K562 (cell line): ENCODE data around the gene ZBP1. TPM values are rescaled to one million over a fixed set of nuclear protein-coding genes. Genes with fewer than 3 reads are reported as not detected.

Experiments
- CREB1 ChIP-seq, 2 experiments: sonication (generic) in 1 of 2; formaldehyde crosslinking in 1 of 2; IDR thresholded peaks; 2 replicates each; pipeline versions ENCODE4 v1.6.1 to v1.8.0; 2012 to 2022; ENCODE audit warnings: inconsistent platforms in 1 of 2, mild to moderate bottlenecking in 1 of 2, missing genetic modification reagents in 1 of 2, moderate library complexity in 1 of 2
- CREBBP ChIP-seq: IDR thresholded peaks from one replicate; pipeline ENCODE4 v1.6.1; 2012; ENCODE audit warnings: low read depth, mild to moderate bottlenecking, control low read depth, inconsistent platforms, low read length
- SUPT5H ChIP-seq: fragments of 450-650 bp; IDR thresholded peaks from 2 replicates; pipeline ENCODE4 v1.6.1; 2016
- ZNF311 ChIP-seq: fragments of 250-450 bp; sonication (Bioruptor Pico); IDR thresholded peaks from 2 replicates; pipeline ENCODE4 v1.4.0; 2020; ENCODE audit warnings: mild to moderate bottlenecking, moderate library complexity
- polyA plus RNA-seq, 8 experiments: library from polyadenylated mRNA; depleted of rRNA in 4 of 8; stranded (reverse) in 5 of 8; unstranded in 3 of 8; fragments of >200 nt; fragmentation: Nextera tagmentation in 2 of 8; fragmentation: Illumina TruSeq in 1 of 8; extraction: Ambion mirVana in 2 of 8; extraction: Trizol in 1 of 8; gene quantifications; 2 replicates each; pipeline versions ENCODE4 v1.2.1 to v1.2.3, GENCODE V29; 2011 to 2014; ENCODE audit warnings: inconsistent platforms in 1 of 8, missing spikeins in 1 of 8
- total RNA-seq, 7 experiments: library from RNA; depleted of rRNA in 6 of 7; stranded (reverse); fragments of >200 nt in 6 of 7; fragmentation: Illumina TruSeq in 2 of 7; extraction: Trizol in 2 of 7; gene quantifications; 2 replicates each; pipeline versions ENCODE4 v1.2.1 to v1.2.3, GENCODE V29; 2011 to 2021; ENCODE audit warnings: low replicate concordance in 1 of 7
- TF ChIP-seq, protein P1 (sequence below): fragments of 250-450 bp; sonication (Bioruptor Pico); IDR thresholded peaks from 2 replicates; pipeline ENCODE4 v1.5.1; 2021; ENCODE audit warnings: mild to moderate bottlenecking
- TF ChIP-seq, protein P2 (sequence below): IDR thresholded peaks from 2 replicates; pipeline ENCODE4 v1.6.1; 2016; ENCODE audit warnings: missing genetic modification characterization, missing compliant biosample characterization

The ZBP1 gene
- total and polyA plus RNA-seq, 9 of the 15 experiments (the other 6 are each of a cell fraction or from before 2014, with no cell fraction given), result not detected

DNA sequence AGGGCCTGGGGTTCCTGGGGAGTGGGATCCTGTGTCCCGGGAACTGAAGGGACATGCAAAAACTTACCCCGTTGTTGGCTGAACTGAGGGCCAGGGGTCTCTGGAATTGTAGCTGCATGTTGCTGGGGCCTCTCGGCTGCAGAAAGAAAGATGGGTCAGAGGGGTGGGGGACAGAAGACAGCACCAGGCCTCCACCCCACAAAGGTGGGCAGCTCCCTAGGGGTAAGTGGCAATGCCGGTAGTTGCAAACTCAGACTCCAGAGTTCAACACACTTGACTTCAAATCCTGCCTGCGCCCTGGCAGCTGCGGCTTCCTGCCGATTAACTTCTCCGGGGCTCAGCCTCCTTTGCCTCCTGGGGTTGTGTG lies 4.8 kb downstream of the ZBP1 start (continued):
- TF ChIP-seq, protein P1, sequence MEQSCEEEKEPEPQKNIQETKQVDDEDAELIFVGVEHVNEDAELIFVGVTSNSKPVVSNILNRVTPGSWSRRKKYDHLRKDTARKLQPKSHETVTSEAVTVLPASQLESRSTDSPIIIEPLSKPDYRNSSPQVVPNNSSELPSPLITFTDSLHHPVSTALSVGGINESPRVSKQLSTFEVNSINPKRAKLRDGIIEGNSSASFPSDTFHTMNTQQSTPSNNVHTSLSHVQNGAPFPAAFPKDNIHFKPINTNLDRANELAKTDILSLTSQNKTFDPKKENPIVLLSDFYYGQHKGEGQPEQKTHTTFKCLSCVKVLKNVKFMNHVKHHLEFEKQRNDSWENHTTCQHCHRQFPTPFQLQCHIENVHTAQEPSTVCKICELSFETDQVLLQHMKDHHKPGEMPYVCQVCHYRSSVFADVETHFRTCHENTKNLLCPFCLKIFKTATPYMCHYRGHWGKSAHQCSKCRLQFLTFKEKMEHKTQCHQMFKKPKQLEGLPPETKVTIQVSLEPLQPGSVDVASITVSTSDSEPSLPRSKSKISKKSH, result no peak
- TF ChIP-seq ZNF311 (CRISPR knock-in tag), result no peak
- TF ChIP-seq, protein P2, sequence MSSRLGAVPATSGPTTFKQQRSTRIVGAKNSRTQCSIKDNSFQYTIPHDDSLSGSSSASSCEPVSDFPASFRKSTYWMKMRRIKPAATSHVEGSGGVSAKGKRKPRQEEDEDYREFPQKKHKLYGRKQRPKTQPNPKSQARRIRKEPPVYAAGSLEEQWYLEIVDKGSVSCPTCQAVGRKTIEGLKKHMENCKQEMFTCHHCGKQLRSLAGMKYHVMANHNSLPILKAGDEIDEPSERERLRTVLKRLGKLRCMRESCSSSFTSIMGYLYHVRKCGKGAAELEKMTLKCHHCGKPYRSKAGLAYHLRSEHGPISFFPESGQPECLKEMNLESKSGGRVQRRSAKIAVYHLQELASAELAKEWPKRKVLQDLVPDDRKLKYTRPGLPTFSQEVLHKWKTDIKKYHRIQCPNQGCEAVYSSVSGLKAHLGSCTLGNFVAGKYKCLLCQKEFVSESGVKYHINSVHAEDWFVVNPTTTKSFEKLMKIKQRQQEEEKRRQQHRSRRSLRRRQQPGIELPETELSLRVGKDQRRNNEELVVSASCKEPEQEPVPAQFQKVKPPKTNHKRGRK (tag), result no peak
- no peak for TF ChIP-seq CREBBP
- TF ChIP-seq CREB1 (IDR thresholded peaks at IDR 0.05), result no peak
- TF ChIP-seq CREB1 (CRISPR knock-in tag; IDR thresholded peaks at IDR 0.05), result no peak
- no peak for TF ChIP-seq SUPT5H
